GM19025 (cell line): ENCODE results near the gene JAKMIP1.
"Not testable (repeated sequence)": the region's sequence is repeated elsewhere in the genome, so short reads cannot be mapped to it uniquely, and the experiment has no call there.

ENCODE experiments used
- ATAC-seq: cut with Tn5 transposase; IDR thresholded peaks from one replicate; pipeline ENCODE4 v1.9.1; 2021; ENCODE audit warnings: mild to moderate bottlenecking, low read depth, moderate library complexity; ENCODE audit not compliant: unreplicated experiment

Gene JAKMIP1

GRCh38 chr4:6150046-6150735 lies 50.2 kb downstream of the JAKMIP1 start:
- no peak for ATAC-seq

GRCh38 chr4:6148506-6149205 lies 51.7 kb downstream of the JAKMIP1 start:
- no peak for ATAC-seq

GRCh38 chr4:6147441-6147840 lies 52.9 kb downstream of the JAKMIP1 start:
- ATAC-seq: no peak

- ATAC-seq: no peak
Observed at GRCh38 chr4:6143603-6144181, 56.7 kb downstream of the JAKMIP1 start.

GRCh38 chr4:6142935-6143602 lies 57.3 kb downstream of the JAKMIP1 start:
- no peak for ATAC-seq

GRCh38 chr4:6142511-6142910 lies 57.8 kb downstream of the JAKMIP1 start:
- no peak for ATAC-seq

GRCh38 chr4:6141554-6141953 lies 58.8 kb downstream of the JAKMIP1 start:
- no peak for ATAC-seq

GRCh38 chr4:6141021-6141420 lies 59.3 kb downstream of the JAKMIP1 start:
- ATAC-seq: not testable (repeated sequence)

- no peak for ATAC-seq
Observed at GRCh38 chr4:6137747-6138135, 62.6 kb downstream of the JAKMIP1 start.

GRCh38 chr4:6137027-6137746 lies 63.2 kb downstream of the JAKMIP1 start:
- no peak for ATAC-seq

- ATAC-seq: peak; percentile 96
Observed at GRCh38 chr4:6134612-6135220, 65.6 kb downstream of the JAKMIP1 start.

GRCh38 chr4:6132716-6133115 lies 67.6 kb downstream of the JAKMIP1 start:
- no peak for ATAC-seq

- no peak for ATAC-seq
Observed at GRCh38 chr4:6128221-6128850, 72.0 kb downstream of the JAKMIP1 start.

- ATAC-seq: no peak
Observed at GRCh38 chr4:6126971-6127745, 73.2 kb downstream of the JAKMIP1 start.

- no peak for ATAC-seq
Observed at GRCh38 chr4:6125103-6125651, 75.2 kb downstream of the JAKMIP1 start.

GRCh38 chr4:6124386-6125102 lies 75.8 kb downstream of the JAKMIP1 start:
- ATAC-seq: no peak

GRCh38 chr4:6123976-6124375 lies 76.4 kb downstream of the JAKMIP1 start:
- no peak for ATAC-seq

- no peak for ATAC-seq
Observed at GRCh38 chr4:6123541-6123940, 76.8 kb downstream of the JAKMIP1 start.
